Activated CD4-positive, alpha-beta T cell treated with anti-CD3 and anti-CD28 coated beads, Interleukin-2, amount 50 U/mL, for 4 hours (primary cell): Measurements from ENCODE around the gene SLC16A11.
A peak's percentile ranks its signal among the peaks of the same experiment; 100 is the strongest.
"Not testable (repeated sequence)": the region's sequence is repeated elsewhere in the genome, so short reads cannot be mapped to it uniquely, and the experiment has no call there.

Source experiments
- DNase-seq, 2 experiments: peaks; one replicate each; pipeline ENCODE4 v3.0.0-alpha.2; 2020

SLC16A11 gene, protein sequence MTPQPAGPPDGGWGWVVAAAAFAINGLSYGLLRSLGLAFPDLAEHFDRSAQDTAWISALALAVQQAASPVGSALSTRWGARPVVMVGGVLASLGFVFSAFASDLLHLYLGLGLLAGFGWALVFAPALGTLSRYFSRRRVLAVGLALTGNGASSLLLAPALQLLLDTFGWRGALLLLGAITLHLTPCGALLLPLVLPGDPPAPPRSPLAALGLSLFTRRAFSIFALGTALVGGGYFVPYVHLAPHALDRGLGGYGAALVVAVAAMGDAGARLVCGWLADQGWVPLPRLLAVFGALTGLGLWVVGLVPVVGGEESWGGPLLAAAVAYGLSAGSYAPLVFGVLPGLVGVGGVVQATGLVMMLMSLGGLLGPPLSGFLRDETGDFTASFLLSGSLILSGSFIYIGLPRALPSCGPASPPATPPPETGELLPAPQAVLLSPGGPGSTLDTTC

DNA sequence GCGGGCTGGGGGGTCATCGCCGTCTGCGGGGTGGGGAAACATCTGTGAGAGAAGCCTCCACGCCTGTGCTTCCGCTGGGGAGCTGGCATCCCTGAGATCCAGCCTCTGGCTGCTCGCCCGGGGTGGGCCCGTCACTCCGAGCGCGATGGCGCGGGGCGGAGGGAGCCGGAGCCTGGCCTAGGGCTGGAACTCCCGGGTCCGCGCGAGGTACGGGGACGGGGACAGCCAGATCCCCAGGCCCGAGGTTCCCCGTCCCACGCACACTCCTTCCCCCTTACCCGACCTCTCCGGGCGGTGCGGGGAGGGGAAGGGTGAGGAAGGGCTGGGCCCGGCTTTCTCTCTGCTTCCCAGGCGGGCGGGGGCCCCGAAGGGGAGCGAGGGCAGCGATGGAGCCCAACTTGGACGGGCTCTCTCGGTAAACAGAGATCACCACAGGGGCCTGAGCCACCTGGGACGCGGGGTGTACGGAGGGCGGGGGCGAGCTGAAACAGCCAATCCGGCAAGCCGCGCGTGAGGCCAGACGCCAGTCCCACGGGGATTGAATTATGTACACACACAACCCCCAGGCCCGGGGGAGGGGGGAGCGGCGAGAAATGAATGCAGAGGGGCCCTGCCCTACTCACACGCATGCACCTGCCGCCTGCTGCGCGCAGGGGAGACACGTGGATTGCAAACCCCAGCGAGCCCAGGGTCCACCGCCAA, at the start of gene SLC16A11:
Gene SLC16A11 (minus strand): TSS at position 596 of the 702 bp plus-strand sequence. CDS start 579 bp downstream, at position 17.
- DNase-seq: no peak

DNA sequence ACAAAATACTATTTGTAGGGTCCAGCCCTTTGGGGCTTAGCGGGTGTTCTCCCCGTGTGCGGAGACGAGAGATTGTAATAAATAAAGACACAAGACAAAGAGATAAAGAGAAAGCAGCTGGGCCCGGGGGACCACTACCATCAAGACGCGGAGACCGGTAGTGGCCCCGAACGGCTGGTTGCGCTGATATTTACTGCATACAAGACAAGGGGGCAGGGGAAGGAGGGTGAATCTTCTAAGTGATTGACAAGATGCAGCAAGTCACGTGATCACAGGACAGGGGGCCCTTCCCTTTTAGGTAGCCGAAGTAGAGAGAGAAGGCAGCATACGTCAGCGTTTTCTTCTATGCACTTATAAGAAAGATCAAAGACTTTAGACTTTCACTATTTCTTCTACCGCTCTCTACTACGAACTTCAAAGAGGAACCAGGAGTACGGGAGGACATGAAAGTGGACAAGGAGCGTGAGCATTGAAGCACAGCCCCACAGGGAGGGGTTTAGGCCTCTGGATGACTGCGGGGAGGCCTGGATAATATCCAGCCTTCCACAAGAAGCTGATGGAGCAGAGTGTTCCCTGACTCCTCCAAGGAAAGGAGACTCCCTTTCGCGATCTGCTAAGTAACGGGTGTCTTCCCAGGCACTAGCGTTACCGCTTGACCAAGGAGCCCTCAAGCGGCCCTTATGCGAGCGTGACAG, 47.6 kb upstream of the SLC16A11 start:
- DNase-seq: peak; percentile 13

DNA sequence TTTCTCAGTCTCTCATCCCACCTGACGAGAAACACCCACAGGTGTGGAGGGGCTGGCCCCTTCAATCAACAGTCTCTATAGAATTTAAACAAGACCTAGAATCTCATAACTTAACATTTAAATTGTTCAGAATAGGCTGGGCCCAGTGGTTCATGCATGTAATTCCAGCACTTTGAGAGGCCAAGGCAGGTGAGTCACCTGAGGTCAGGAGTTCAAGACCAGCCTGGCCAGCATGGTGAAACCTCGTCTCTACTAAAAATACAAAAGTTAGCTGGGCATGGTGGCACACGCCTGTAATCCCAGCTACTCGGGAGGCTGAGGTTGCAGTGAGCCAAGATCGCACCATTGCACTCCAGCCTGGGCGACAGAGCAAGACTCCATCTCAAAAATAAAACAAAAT, 45.7 kb upstream of the SLC16A11 start:
- DNase-seq: not testable (repeated sequence)

DNA sequence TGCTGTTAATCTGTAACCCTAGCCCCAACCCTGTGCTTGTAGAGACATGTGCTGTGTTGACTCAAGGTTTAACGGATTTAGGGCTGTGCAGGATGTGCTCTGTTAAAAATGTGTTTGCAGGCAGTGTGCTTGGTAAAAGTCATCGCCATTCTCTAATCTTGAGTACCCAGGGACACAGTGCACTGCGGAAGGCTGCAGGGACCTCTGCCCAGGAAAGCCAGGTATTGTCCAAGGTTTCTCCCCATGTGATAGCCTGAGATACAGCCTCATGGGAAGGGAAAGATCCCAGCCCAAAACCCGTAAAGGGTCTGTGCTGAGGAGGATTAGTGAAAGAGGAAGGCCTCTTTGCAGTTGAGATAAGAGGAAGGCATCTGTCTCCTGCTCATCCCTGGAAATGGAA, 44.5 kb upstream of the SLC16A11 start:
- not testable (repeated sequence) for DNase-seq

DNA sequence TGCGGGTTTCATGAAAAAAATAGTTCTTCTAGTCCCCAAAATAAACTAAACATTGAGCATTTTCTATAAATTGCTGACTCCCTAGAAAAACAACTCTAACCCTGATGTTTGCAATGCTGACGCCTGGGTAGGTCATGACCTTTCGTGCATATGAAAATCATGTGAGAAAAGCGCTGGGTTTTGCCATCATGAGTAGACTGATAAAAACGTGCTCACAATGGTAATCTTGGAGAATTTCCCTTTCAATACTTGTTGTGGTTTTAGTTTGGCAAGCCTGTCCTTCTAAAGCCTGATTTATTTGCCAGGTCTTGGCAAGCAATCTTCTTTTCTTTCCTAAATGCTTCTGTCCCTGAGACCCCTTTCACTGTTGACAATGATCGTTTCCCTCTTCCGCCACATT, 40.2 kb upstream of the SLC16A11 start:
- DNase-seq: no peak

DNA sequence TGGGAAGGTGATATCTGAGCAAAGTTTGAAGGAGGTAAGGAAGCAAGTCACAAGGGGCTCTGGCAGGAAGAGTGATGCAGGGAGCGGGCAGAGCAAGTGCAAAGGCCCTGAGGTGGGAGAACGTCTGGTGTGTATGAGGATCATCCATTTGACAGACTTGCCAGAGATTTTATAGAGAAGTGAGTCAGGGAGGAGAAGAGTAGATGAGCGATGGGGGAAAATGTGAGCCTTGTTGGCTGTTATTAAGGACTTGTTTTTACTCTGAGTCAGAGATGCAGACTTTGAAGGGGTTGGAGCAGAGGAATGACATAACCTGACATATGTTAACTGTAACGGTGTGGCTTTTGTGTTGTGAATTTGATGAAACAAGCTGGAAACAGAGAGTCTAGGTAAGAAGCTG, 39.7 kb upstream of the SLC16A11 start:
- no peak for DNase-seq

DNA sequence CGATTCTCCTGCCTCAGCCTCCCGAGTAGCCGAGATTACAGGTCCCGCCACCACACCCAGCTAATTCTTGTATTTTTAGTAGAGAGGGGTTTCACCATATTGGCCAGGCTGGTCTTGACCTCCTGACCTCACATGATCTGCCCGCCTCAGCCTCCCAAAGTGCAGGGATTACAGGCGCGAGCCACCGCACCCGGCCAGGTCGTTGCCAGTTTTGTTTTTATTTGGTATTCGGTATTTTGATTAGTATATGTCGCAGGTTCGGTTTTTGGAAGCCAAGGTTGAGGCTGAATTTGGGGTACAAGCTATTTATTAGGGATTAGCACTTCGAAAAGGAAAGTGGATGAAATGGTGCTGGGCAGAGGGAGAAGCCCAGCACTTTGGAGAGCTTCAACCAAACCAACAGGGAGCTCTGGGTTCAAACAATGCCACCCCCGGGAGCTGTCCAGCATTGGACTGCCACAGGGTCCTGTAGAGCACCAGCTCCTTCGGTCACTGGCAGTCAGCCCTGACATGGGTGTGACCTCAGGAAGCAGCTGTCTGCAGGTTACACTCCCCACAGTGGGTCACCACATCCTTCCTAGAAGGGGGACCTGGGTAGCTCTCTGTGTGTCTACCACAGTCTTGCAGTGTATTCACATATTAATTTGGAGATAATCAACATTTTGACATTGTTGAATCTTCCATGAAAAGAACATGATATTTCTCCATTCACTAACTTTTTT, 37.6 kb upstream of the SLC16A11 start:
- no peak for DNase-seq

DNA sequence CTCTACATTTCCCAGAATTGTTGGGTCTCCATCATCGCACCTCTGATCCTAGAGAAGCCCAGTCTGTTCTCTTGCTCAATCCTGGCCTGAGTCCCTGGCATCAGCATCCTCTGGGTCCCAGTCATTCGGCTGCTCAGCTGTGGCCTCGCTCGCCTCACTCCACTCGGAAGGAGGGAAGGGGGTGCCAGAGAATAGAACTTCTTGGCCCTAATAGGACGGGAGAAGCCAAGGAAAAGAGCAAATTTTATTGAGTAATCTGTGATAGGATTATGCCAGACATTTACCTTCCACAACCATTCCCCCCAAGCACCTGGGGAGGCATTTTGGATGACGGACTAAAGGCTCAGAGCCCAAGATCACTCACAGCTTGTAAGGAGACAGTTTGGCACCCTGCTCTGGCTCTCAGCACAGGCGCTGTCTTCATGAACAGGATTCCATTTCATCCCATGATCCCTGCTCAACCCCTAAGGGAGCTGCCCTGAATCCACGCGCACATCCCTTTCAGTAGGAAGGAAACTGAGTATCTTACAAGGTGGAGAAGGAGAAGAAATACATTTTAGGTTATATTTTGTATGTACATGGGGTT, 36.7 kb upstream of the SLC16A11 start:
- no peak for DNase-seq

DNA sequence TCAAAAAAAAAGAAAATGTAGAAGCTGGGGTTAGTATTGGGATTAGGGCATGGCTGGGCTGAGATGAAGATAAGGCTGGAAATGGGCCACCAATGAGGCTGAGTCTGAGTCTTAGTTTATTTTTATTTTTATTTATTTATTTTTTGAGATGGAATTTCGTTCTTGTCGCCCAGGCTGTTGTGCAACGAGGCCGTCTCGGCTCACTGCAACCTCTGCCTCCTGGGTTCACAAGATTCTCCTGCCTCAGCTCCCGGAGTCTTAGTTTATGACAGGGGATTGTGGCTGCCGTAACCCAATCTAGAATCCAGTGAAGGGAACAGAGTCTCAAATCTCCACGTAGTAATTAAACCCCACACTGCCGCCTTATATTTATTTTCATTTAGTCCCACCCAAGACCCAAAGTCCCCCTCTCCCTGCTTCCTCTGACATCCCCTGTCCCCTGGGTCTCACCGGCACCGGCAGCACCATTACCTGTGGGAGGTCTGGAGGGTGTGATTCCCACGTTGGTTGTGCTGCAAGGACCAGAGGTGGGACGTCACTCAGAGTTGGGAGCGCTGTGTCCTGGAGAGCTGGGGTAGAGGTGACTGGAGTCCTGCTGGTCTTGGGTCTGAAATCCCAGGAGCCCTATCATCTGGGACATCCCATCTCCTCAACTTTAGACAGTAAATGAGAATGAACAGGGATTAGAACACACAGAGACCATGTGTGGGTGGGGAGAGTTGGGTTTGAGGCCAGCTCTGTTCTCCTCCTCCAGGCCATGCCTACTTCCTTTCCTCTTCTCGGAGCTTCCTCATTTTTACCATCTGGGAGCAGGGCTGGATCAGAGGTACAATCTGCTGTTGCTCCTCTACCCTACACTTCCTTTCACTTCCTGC, 35.9 kb upstream of the SLC16A11 start, which contains the start of gene CLEC10A:
Gene CLEC10A (minus strand): TSS at position 671 of the 875 bp plus-strand sequence. CDS start 1,439 bp downstream, outside the sequence.
- no peak for DNase-seq

DNA sequence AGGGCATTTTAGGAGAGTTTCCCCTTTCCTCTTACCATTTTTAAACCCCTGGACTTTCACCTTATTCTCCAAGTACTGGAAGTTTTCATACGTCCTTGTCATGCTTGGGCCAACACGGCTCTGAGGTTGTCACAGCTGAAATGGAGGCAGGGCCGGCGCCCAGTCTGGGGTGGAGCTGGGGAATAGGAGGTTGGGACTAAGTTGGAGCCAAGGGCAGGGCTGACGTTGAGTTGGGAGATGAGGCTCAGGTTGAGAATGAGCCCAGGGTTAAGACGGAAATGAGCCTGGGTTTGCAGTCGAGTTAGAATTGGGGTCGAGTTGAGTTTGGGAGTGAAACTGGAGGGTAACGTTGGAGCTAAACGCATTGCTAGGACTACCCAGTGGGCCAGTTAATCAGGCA, 34.8 kb upstream of the SLC16A11 start:
- no peak for DNase-seq

DNA sequence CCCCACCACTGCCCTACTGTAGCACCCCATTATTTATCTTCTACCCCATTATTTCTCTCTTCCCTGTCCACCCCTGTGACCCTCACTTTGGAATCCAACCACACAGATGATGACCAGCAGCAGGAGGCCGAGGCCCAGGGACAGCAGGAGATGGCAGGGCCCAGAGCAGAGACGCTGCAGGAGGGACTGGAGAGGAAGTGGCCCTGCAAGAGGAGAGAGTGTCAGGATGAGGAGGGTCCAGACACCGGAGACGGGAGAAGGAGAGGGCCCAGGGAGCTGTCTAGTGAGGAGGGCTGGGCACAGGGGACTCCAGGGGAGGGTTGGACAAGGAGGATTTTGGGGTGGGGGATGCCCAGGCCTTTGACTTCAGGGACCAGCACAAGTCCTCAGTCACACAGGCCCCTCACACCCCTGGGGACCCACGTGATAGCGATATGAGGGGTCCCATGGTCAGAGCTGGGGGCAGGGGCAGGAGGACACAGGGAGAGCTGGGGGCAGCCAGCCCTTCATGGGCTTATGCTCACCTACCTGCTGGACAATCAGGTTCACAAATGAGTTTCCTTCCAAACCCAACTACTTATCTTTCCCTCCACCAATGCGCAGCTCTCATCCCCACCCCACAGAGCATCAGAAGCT, 34.1 kb upstream of the SLC16A11 start:
- DNase-seq: no peak

DNA sequence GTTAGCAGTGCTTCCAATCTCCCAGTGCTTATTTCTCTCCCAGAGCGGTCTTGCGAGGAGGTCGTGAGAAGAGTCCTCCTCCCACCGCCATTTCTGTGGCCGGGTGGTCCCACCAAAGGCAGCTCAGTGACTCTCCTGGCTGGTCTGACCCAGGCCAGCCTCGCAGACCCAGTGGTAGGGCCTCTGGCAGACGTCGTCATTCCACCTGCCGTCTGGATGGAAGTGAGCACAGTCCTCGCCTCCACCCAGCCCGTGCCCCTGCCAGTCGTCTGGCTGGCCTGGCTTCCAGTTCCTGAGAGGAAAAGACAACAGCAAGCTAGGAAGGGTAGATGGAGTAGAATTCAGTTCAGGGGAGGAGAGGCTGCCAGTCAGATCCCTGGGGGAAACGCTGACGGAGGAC, 31.0 kb upstream of the SLC16A11 start:
- DNase-seq: no peak

DNA sequence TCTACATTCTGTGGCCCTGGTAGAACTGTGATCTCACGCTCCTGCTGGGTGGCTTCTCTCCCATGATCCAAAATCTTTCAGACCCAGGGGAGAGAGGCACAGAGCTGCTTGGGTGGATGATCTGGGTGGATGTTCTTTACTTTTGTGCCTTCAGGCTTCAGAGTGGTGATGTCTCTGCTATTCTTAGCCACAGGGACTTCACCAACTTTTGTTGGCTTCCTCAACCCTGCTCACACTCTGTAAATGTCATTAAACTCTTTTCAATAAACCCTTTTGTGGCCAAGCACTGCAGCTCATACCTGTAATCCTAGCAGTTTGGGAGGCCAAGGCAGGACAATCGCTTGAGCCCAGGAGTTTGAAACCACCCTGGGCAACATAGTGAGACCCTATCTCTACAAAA, 28.5 kb upstream of the SLC16A11 start:
- no peak for DNase-seq

DNA sequence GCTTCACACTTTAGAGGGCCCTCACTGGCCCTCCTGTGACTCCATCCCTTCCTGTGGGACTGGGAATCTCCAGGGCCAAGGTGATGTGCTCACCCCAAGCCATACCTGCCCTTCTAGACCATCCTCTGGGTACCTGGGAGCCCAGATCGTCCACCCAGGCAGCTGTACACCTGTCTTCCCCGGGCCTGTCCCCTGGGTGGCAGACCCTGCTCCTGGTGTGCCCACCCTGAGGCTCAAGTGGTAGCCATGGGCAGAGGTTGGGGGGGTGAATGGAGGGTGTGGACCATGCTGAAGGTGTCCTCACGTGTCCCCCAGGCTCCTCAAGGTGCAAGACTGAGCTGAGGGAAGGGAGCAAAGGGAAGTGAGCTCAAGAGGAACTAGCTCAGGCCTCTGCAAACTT, 26.8 kb upstream of the SLC16A11 start:
- DNase-seq: no peak

DNA sequence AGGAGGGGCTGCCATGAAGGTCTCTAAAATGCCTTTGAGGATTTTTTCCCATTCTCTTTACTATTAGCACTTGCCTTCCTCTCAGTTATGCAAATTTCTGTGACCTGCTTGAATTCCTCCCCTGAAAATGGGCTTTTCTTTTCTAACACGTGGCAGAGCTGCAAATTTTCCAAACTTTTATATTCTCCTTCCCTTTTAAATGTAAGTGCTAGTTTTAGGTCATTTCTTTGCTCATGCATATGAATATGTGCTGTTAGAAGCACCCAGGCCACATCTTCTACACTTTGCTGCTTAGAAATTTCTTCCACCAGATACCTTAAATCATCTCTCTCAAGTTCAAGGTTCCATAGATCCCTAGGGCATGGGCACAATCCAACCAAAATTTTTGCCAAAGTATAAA, 24.4 kb upstream of the SLC16A11 start:
- no peak for DNase-seq

DNA sequence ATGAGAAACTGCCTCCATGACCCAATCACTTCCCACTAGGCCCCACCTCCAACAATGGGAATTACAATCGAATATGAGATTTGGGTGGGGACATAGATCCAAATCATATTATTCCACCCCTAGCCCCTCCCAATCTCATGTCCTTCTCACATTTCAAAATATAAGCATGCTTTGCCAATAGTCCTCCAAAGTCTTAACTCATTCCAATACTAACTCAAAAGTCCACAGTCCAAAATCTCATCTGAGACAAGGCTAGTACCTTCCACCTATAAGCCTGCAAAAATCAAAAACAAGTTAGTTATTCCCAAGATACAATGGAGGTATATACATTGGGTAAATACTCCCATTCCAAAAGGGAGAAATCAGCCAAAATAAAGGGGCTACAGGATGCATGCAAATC, 23.3 kb upstream of the SLC16A11 start:
- DNase-seq: no peak

DNA sequence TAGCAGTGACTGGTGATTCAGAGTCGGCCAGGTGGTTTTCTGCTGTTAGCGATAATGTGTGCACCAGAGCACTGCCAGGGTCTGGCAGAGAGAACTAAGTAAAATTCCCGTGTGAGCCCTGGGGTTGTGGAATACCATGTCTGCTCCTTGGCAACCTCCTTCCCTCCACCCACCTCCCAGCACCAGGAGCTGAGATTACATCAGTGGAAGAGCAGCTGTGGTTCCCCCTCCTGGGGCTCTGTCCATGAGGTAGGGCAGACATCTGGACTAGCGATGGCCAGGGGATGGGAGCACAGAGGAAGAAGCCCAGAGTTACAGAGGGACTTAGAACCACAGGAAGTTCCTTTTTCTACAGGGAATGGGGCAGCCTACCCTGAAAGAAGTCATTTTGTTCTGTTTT, 20.4 kb upstream of the SLC16A11 start:
- no peak for DNase-seq

DNA sequence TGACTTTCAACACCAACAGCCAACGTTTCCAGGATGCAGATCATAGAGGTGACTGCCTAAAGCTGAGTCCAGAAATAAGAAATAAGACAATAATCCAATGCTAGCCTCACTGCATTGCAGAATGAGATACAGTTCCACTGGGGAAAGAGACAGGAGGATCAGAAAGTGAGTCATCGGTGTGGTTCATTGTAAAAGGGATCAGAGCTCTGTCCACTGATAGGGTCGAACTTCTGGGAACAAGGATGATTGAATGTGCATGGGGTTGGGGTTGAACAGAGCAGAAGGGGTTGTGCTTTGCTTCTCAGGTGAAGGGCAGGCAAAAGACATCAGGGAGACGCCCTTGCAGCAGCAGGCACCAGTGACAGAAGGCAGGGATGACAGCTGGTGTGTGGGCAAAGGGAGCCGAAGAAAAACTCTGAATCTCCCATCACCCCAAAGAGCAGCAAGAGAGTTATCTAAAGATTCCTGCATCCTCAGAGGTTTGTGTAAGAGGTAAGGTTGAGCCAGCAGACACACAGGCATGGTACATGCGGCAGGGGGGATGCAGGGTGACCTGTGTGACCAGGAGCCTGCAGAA, 19.7 kb upstream of the SLC16A11 start:
- DNase-seq: no peak

DNA sequence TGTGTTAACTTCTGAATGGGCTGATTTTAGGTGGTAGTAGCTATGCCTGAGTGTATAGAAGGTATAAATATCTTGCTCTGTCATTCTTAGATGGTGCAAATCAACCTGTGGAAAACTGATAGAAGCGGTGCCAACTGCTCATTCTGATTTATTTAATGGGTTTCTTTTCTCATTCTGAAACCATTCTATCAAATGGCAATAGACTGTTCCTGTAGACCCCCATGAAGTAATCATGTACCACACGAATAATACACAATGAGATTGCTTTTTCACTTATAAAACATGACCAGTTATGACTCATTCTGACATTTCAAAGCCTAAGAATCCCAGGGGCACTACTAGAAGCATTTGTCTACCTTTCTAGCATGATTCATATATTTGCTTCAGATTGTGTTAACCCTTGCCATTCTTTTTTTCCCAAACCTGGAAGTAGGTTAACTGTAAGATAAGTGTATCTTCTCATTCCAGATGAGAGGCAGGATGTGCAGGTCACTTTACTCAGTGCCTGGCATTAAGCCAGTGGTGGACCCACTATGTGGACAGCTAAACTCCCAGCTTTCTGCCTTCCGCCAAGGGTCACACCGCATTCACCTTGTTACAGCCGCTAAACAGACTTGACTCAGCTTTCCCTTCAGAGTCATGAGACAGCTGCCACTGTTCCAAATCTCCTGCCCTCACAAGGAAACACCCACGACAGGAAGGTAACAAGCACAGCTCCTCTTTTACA, 16.4 kb upstream of the SLC16A11 start:
- DNase-seq: peak in 1 of 2 experiments; percentile 13
